HG03354 (cell line): ENCODE results near the gene JAK1.
A peak's percentile ranks its signal among the peaks of the same experiment; 100 is the strongest.

Source experiments
- ATAC-seq: cut with Tn5 transposase; IDR thresholded peaks from one replicate; pipeline ENCODE4 v1.9.1; 2021; ENCODE audit warnings: mild to moderate bottlenecking; ENCODE audit not compliant: unreplicated experiment, poor library complexity, severe bottlenecking

JAK1 gene

DNA sequence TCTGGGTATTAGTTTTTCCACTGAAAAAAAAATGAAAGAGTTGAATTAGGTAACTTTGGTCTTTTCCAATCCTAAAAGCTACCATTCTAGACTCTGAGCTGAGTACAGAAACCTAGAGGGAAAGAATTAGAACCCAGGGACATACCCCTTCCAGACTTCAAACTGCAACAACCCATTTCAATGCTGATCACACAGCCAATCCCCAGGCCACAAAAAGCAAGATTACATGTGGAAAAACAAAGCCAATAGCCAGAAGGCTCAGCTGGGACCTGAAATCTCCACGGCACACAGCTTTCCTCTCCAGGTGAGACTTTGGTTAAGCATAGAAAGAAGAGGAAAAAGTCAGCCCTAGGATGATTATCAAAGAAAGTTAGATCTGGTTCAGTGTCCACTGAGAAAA, 88.8 kb downstream of the JAK1 start:
- no peak for ATAC-seq

DNA sequence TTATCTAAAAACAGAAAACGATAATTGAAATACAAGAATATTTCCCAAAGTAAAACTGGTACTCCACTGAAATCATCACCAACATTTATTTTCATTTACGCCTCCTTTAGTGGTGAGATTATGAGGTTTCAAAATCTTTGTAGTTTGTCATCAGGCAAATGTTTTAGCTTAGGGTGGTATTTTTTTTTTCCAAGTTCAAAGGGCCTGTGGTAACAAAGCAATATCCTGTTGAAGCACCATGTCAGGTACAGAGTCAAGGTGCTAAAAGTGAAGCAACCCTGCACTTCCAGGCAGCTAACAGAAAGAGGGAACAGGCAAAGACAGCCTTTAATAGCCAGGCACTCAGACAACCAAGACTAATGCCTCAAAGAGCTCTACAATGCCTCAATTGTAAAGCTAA, 89.2 kb downstream of the JAK1 start:
- ATAC-seq: no peak

DNA sequence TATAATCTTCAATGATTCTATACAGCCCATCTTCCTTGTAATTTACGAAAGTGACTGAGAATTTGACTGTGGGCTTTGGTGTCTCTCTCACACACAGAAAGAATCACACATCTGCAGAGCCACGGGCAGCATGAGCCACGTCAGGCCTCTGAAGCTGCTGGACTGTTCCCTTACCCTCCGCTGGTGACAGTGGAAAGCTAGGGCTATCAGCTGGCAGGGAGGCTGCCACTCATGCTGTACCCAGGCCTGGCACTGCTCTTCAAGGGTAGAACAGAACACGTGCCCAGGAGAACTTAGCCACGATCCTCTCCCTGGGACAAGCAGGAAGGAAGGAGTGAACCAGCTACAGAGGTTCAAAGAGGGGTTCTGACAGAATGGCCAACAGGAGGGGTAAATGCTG, 90.7 kb downstream of the JAK1 start:
- ATAC-seq: no peak

DNA sequence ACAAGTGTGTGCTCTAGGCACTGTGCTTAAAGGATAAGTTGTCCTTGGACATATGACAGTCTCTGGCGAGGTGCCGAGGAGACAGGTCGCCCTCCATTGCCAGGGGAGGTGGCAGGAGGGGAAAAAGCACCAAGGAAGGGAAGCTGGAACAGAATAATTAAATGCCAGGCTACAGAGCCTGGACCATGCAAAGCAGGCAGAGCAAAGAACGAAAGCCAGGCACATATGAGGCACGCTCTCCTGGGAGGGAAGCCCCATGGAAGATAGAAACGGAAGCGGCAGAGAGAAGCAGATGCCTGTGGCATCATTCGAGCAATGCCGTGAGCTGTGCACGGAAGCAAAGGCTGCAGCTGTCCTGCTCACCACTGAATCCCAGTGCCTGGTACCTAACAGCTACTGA, 91.2 kb downstream of the JAK1 start:
- ATAC-seq: no peak

DNA sequence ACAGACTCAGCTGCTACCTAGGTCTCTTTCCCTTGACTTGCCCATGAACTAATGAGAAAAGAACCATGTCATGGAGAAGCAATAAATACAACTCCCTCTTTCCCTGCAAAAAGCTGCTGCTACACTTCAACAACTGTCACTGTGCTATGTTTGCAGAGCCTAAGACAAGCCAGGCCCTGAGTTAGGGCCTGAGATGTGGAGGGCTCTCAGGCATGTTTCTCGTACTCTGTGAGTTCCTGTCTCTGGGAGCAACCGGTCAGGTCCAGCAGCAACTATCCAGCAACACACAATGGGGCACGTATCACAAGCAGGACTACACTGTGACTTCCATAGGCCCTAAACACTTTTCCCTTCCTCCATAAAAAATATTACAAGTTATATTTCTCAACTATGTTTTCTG, 91.7 kb downstream of the JAK1 start:
- no peak for ATAC-seq

DNA sequence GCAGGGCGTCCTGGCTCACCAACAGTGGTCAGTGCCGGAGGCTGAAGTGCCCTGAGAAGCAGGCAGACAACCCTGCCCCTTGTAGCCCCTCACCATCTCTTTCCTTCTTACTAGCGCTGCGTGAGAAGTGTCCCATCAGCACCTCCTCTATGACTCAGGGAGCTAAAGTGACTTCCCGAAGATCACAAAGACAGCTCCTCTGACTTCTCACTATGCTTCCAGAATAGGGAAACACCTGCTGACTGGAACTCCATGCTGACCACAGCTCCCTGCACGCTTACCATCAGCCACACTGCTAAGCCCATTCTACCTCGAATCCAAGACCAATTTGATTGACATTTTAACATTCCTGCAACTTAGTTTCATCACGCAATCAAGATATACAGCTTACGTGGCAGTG, 92.8 kb downstream of the JAK1 start:
- no peak for ATAC-seq

DNA sequence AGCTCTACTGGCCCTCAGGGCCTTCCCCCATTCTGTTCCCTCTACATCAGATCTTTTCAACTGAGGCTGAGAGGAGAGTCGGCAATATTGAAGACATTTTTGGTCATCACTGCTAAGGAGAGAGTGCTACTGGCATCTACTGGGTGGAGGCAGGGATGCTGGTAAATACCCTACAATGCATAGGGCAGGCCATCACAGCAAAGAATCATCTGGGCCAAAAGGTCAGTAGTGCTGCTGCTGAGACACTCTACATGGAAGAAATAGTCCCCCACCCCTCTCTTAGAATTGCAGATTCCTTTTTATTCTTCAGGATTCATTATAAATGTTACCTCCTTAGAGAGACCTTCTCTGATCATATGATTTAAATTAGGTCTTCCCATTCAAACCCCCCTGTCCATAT, 94.3 kb downstream of the JAK1 start:
- no peak for ATAC-seq

DNA sequence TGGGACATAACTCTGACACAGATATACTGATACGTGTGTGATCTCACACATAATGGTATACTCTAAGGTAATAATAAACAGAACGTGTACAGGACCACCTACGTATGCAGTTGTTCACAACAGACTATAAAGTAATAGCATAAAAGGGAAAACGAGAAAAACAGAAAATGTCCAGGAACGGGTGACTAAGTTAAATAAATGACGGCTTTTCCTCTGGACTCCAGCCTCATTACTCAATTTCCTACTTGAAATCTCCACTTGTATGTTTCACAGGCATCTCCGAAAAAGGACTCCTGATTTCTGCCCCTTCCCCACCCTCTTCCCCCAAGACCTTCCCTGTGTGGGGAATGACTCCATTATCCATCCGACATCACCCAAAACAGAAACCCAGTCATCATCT, 95.1 kb downstream of the JAK1 start:
- no peak for ATAC-seq

DNA sequence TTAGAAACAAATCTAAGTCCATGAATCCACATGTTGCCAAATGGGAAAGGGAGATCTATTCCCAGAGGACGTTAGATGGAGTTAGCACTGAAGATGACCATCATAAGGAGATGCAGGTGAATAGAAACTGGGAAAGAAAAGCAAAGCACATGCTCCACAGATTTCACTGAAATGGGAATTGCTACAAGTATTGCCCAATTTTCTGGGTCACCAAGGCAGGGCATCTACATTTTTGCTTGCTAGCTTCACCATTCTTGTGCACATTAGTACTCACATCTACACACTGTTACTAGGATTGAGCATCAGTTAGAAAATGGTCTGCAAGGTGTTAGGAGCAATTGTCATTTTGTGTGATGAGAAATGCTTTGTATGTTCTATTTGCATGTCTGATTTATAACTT, 99.1 kb downstream of the JAK1 start:
- no peak for ATAC-seq

DNA sequence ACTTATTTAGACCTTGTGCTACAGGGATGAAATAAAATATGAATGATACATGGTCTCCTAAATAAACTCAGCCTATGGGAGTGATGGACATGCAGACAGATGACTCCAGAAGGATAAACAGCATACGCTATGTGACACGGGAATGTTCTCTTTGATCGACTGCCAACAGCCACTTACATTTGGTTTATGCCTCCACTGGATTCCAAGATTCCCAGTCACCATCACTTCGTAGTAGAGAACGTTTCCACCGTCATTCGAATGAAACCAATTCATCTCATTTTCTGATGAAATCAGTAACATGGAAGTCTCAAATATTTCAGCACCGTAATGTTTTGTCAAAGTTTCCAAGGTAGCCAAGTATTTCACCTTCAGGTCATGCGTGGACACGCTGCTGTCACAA, 99.7 kb downstream of the JAK1 start:
- no peak for ATAC-seq

DNA sequence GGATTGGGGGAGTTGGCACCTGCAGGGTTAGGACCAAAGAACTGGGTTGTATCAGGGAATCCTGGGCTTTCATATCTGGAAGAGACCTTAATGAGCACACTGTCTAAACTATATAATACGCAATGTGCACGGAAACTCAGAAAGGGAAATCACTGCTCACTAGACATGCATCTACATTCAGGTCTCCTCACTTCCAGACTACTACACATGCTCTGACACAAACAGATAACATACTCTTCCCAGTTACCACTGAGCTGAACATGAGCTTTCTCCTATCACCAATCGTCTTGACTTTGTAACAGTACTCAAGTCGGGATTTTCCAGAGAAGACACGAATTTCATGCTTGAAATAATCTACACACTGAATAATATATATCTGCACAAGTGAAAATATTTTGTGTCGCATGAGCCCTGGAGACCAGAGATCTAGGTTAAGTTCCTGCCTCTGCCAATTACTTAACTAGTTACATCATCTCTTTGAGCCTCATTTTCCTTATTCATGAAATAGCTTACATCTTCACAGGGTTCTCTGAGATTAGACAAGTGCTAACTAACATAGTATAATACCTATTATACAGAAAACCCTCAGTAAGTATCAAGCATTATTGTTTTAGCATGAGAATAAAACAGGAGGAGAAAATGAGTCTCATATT, 101.1 kb downstream of the JAK1 start:
- ATAC-seq: no peak

DNA sequence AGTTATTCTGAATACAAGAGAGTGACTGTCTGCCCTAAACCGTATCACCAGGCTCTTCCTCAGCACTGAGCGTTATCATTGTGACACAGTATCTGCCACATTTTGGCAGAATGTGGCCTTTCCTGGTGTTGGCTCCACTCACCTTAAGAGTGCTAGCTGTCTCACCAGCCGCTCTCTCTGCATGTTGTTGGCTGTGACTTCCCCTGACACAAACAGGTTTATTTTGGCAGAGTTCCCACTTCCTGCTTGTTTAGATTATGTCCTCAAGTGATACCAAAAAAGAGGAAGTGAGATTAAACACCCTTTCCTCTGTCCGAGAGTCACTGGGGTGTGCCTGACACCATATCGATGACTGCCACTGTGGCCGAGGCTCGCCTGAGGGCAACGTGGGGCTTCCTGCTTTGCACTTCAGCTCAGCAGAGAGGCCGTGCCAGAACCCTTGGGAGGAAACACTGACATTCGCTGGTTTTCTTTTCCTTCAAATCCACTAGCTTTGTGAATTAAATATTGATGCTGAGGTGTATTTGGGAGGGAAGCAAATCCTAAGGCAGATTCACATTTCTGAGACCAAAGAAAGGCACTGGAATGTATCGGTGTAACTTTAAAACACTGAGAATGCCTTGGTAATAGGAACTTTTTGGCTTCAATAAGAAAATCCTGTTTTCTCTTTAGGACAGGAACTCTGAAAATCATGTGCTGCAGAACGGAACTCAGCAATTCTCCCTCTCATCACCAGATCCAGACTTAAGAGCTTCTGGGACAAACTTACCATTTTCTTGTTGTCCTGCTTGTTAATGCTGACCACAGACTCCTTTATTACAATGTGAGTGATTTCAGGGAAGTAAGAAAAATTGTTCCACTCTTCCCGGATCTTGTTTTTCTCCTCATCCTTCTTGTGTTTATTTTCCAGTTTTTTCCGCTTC, 102.1 kb downstream of the JAK1 start:
- ATAC-seq: peak; percentile 100

DNA sequence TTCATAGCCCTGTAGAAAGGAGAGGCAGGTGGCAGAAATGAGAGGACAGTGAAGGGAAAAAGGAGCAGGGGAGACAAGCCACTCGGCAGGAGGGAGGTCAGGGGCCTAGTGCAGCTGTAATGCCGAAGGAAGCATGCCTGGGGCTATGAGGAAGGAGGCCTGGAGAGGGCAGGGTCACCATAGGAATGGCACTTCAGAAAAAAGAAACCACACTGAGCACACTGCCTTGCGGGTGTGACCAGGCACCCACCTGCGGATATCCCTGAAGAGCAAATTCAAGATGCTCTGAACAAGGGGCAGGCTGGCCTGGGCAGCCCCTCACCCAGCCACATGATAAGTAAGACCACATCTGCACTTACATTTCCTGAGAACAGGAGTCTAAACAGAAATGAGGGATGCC, 104.7 kb downstream of the JAK1 start:
- ATAC-seq: no peak

DNA sequence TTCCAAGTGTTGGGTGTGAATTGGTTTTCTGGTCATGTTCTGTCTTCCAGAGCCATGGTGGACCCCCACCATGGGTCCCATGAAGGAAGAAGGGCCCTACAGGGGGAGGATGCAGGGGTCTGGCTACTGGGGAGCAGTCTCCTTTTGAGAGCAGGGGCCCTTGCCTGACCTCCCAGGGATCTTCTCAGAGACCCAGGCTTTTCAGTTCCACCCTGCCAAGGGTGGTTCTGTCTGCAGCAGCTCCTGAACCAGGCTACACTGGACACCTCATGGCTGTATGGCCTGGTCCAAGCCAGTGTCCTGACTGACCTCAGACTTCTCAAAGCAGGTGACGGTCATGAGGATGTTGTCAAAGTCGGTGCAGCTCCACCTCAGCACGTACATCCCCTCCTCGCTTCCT, 109.0 kb downstream of the JAK1 start:
- ATAC-seq: no peak

DNA sequence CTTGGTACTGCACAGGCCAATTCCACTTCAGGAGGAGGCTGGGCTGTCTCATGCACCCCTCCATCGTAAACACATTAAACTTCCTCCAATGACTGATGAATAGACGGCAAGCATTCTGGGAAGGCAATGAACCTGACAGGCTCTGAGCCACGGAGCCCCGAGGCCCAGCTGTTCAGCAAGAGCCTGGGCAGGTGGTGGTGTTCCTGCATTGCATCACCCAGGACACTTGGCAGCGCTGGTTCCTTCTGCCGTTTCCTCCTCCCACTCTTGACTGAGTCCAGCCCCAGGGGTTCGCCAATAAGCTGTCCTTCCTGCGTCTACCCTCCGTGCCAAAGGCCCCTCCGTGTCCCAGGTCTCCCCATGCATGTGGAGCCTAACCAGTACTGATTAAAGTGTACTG, 109.8 kb downstream of the JAK1 start:
- ATAC-seq: no peak

DNA sequence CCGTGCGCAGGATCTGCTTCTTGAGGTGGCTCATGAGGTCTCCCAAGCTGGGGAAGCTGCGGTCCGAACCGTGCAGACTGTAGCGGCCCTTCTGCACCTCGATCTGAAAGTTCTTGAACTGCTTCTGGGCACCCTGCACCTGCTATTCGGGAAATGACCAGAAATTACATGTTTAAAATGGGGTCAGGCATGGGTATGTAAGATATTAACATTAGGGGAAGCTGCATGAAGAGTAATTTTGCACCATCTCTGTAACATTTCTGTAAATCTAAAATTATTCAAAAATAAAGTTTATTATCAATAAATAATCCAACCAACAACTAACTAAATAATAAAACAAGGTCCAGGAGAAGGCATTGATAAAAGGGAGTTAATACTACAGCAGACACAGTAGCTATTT, 110.8 kb downstream of the JAK1 start:
- no peak for ATAC-seq

DNA sequence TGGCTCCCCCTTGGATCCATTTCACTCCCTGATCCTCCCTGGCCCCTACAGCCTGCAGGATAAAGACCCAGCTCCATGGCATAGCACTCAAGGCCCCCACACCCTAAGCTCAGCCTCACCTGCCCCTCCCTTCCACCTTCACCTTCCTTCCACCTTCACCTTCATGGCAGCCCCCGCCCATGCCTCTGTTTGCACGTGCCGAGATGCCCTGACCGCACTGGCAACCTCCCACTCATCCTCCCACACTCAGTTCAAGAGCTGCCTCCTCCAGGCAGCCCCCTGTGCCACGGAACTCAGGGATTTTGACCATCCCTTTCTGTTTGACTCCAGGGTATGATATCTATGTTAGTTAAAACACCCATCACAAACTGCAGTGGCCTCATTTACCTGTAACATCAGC, 111.7 kb downstream of the JAK1 start:
- no peak for ATAC-seq

DNA sequence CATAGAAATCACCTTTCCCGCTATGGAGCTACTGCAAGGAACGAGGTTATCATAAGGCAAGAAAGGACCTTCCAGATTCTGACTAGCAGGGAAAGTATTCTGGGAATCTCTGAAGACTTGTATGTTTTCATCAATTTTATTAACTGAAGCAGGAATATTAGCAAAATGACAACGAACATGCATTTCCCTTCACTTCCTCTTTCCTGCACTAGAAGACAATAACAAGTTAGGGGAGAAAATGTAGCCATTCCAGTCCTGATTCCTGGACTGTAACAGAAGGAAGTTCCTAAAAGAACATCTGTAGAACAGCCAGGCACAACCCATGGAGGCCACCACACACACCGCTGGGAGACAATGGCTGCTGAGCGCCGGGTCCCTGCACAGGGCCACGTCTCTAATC, 114.7 kb downstream of the JAK1 start:
- no peak for ATAC-seq

DNA sequence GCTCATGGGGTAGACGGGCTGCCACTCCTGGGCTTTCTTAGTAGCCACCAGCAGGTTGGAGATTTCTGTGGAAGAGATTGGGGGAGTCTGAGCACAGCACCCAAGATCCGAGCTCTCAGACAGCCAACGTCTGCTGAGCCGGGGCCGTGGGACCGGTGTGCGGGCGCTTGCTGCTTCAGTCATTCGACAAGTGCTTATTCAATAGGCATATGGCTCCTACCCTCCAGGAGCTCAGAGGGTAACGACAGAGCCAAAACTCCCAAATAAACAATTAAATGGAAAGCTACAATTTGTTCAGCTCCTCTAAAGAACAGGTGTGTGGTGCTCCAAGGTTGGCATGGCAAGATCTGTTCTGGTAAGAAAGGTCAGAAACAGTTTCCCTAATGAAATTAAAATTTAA, 115.5 kb downstream of the JAK1 start:
- no peak for ATAC-seq

DNA sequence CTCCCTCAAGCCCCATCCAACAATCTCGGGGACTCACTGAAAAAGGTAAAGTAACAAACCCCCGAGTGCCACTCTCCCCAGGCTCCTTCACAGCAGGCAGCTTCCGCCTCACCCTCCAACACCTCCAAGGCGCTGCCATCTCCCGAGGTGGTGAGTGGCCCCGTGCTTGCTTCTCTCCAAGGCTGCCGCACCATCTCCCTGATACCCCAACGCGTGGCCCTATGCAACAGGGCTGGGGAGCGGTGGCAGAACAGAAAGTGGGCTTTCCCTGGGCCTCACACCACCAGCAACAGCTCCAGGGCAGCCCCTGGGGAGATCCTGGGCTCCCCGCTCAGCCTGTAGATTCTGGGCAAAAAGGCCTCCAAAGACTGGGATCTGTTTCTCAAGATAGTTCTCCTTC, 116.4 kb downstream of the JAK1 start:
- ATAC-seq: no peak

DNA sequence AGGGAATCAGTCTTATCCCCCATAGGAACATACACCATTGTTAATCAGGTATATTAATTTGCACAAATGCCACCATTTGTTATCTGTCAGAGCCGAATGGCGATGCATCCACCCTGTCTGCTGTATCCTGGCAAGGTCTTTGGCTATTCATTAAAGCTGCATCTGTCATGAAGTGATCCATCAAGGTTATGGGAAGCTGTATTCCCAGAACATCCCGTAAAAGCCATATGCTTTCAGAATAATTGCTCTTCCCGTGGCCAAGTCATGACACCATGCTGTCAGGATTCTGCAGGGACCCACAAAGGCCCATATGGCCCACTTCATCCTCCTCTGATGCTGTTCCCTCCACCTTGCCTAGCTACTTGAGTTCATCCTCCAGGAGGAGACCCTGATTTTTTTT, 117.5 kb downstream of the JAK1 start:
- ATAC-seq: no peak
